GM18858 (cell line): Measurements from ENCODE around the gene PDCD1LG2.
"Not testable (repeated sequence)": the region's sequence is repeated elsewhere in the genome, so short reads cannot be mapped to it uniquely, and the experiment has no call there.

Experiments used
- ATAC-seq: cut with Tn5 transposase; IDR thresholded peaks from one replicate; pipeline ENCODE4 v1.9.1; 2021; ENCODE audit not compliant: unreplicated experiment

The PDCD1LG2 gene

DNA sequence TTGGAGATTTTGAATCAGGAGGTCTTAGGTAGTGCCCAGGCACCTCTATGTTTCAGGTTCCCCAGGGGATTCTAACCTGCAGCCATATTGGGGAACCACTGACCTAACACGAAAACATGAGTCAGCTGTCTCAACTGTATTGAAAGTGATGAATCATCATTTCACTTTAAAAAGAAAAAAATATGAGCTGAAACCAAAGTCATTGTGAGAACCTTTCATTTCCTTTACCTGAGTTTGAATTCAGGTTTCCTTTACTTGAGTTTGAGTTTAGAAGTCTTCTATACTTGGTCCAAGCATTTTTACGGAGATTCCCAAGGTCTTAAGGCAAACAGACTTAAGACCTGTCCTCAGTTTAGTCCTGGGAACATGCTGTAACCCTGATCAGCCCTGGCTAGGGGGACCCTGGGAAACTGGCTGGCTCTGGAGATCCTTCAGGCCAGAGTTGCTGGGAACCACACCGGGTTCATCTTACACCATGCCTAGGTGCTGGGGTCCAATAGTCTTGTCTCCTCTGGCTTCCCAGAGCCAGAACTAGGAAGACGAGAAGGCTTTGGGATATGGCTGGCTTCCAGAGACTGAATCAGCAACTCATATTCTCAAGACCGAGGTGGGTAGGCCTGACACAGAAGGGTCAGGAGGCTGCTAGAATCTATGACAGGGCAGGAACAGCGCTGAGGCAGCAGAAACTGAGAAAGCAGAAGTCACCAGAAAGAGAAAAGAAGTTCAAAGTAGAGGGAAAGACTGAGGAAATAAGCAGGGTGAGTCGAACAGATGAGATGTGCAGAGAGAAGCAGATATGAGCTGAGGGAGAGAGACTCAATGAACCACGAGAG lies 16.4 kb upstream of the PDCD1LG2 start:
- ATAC-seq = peak; percentile 86

DNA sequence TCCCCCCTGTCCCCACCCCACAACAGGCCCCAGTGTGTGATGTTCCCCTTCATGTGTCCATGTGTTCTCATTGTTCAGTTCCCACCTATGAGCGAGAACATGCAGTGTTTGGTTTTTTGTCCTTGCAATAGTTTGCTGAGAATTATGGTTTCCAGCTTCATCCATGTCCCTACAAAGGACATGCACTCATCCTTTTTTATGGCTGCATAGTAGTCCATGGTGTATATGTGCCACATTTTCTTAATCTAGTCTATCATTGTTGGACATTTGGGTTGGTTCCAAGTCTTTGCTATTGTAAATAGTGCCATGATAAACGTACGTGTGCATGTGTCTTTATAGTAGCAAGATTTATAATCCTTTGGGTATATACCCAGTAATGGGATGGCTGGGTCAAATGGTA lies 15.6 kb upstream of the PDCD1LG2 start:
- not testable (repeated sequence) for ATAC-seq

- no peak for ATAC-seq
Observed at GRCh38 chr9:5499157-5499556, 11.2 kb upstream of the PDCD1LG2 start.

GRCh38 chr9:5499889-5500398 lies 10.4 kb upstream of the PDCD1LG2 start:
- no peak for ATAC-seq

DNA sequence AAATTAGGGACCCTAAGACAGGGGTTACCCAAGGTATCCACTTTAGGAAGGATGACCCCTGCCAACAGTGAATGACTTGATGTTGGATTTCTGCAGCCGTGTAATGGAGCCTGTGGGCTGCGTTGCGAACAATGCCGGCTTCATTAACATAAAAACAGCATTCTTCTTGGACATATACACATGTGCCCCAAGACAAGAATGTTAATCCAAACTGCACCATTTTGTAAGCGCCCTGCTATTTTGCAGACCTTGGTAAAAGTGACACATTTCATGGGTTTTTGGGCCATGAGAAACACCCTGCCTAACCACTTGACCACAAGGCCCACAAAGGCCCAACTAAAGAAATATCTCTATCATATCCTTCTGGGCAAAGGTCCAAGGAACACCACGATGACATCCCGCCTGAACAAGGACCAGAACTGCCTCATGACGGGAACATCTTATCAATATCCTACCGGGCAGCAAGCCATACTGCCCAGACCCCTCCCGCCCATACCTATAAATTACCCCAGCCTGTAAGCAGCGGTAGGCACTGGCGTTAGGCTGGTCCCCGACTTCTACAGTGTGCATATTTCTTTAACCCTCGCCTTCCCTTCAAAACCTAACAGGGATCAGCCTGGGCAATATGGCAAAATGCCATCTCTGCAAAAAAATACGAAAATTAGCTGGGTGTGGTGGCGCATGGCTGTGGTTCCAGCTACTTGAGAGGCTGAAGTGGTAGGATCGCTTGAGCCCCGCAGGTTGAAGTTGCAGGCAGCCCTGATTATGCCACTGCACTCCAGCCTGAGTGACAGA lies 9.7 kb upstream of the PDCD1LG2 start:
- ATAC-seq = no peak

DNA sequence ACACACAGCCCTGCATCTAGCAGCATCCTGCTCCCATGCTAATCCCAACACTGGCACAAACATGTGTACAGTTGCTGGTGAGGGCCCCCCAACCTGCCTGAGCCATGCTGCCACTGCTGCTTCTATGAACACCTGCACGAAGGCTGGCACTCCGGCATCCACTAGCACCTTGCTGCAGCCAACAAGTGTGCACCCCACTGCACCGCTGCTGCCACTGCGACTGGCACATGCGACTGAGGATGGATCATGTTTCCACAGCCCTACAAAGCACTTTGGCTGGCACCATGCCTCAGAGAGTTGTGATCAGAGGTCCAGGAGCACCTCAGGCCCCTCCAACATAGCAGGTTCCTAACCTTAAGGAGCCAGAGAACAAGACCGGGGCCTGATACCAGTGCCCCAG lies 7.8 kb upstream of the PDCD1LG2 start:
- ATAC-seq = no peak

GRCh38 chr9:5509573-5509972 lies 758 bp upstream of the PDCD1LG2 start:
- ATAC-seq = no peak

- ATAC-seq = no peak
Observed at GRCh38 chr9:5510989-5511388, 658 bp downstream of the PDCD1LG2 start.

- no peak for ATAC-seq
Observed at GRCh38 chr9:5511476-5511875, 1.1 kb downstream of the PDCD1LG2 start.

DNA sequence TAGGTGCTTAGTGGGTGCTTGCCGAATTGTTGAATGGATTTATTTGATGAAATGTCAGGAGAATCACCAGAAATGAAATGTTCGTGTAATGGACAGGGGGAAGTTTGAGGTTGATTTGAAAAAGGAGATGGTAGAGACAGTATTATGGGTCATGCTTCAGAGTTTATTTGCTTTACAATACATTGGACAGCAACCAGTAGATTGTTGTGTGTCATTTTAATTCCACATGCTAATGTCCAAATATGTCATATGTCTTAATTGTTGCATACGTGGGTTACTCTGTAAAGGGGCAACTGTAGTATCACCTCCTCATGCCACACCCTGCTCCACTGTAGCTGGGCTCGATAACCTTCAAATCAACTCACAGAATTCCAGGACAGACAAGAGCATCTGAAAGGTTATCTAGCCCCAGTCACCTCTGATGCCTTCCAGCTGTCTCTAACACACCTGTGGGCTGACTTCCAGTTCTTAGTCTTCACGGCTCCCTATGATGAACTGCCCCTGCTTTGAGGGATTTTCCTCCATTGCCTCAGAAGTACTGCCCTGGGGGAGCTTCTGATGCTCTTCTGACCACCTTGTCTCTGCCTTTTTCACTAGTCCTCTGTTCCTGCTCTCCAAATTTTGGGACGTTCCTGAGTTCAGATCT lies 1.7 kb downstream of the PDCD1LG2 start:
- ATAC-seq = no peak

GRCh38 chr9:5512658-5513452 lies 2.5 kb downstream of the PDCD1LG2 start:
- ATAC-seq = no peak

DNA sequence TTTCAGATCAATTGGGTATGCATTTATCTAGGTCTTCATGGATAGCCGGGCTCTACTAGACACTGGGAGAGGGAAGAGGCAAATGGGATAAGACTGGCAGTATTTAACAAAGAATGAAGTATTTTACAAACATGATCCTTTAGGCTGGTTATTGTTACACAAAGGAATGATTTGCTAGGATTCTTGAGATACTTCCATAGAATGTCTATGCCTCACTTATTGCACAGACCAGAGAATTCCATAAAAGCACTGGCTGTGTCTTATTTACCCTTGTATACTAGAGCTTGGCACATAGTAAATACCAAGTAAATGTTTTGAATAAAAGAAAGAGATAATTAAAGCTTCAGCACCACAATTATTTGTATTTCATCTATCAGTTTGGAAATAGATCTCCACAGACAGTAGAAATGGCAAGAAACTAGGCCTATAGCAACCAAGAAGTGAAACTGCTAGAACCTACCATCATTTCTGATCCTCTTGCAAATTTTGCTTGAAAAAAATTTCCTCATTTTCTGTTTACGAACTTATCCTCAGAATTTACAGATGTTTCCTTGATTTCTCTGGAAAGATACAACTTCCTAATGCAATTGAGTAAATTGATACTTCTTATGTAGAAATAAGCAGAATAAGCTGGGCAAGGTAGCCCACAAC lies 3.8 kb downstream of the PDCD1LG2 start:
- ATAC-seq = no peak

DNA sequence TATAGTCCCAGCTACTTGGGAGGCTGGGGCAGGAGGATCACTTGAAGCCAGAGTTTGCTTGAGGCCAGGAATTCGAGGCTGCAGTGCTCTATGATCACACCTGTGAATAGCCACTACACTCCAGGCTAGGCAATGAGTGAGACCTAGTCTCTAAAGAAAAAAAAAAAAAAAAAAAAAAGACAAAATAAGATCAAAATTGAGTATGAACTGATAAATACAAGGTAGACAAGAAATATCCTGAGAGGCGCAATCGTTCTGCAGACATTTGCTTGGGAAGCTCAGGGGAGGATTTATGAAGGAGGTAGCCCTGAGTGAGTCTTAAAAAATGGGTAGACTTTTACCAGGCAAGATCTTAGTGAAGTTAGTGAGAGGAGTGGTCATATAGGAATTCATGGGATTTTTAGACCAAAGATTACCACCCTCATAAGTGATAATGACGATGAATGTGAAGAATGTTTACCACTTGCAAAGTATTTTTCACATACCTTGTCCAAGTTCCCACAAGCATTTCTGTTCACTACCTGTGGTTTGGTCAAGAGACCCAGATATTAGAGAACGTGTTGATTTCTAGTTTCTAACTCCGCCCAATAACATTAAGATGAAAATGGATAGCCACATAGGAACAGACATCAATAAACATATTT lies 4.4 kb downstream of the PDCD1LG2 start:
- no peak for ATAC-seq

- no peak for ATAC-seq
Observed at GRCh38 chr9:5515261-5515650, 4.9 kb downstream of the PDCD1LG2 start.

GRCh38 chr9:5516453-5517220 lies 6.3 kb downstream of the PDCD1LG2 start:
- ATAC-seq = no peak

DNA sequence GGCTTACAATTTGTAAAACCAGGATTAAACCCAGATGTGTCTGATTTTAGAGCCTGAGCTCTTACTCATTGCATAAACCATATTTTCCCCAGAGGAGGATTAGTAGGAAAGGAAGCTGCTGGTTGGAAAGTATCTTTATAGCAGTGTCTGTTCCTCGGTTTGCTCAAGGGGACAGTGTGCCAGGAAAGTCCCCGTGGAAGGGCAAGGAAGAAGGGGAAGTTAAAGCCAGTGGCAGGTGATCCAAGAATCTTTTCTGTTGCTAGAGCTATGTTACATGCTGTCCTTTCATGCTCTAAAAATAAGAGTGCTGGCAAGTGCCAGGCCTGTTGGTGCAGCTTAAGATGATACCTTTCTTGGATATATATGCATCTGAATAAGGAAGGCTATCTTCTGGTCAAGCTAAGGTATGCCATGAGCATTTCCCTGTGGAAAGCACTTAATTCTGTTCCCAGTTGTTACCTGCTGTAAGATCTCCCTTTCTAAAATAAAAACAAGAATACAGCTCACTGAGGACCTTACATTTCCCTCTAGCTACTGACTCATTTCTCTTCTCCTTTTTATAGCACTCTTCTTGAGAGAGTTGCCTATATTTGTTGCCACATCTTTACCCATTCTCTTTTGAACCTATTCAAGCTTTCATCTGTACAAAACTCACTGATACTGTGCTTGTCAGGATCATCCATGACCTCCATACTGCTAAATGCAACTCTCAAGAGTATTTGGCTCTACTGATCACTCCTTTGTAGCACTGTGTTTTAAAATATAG lies 8.0 kb downstream of the PDCD1LG2 start:
- peak; percentile 83 for ATAC-seq

GRCh38 chr9:5518937-5519319 lies 8.6 kb downstream of the PDCD1LG2 start:
- ATAC-seq = peak; percentile 7

DNA sequence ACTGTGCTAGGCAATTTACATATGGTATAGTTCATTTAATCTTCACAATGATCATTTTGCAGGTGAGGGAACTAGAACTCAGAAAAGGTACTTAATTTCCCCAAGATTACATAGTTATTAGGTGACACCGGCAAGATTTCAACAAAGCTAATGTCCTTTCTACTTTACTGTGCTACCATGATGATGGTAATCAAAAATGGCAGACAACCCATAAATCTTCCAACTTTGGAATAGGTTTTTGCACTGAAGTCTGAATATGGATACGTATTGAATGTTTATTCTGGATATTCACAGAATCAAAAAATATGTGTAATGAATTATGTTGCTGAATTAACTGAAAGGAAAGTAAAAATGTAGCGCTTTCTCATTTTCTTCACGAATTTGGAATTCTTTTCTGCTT lies 13.8 kb downstream of the PDCD1LG2 start:
- ATAC-seq = no peak
